AG09319 (cell line): ENCODE data around the gene ATG7.
"Not testable (repeated sequence)": the region's sequence is repeated elsewhere in the genome, so short reads cannot be mapped to it uniquely, and the experiment has no call there.

Experiments
- DNase-seq: peaks from one replicate; pipeline ENCODE4 v3.0.0-alpha.2; 2010; ENCODE audit warnings: low read depth; ENCODE audit errors: extremely low read depth
- TF ChIP-seq, protein P1 (sequence below): IDR thresholded peaks from 2 replicates; pipeline ENCODE4 v1.5.1; 2011; ENCODE audit warnings: low read depth, mild to moderate bottlenecking, inconsistent platforms, low read length, moderate library complexity

ATG7 gene

DNA sequence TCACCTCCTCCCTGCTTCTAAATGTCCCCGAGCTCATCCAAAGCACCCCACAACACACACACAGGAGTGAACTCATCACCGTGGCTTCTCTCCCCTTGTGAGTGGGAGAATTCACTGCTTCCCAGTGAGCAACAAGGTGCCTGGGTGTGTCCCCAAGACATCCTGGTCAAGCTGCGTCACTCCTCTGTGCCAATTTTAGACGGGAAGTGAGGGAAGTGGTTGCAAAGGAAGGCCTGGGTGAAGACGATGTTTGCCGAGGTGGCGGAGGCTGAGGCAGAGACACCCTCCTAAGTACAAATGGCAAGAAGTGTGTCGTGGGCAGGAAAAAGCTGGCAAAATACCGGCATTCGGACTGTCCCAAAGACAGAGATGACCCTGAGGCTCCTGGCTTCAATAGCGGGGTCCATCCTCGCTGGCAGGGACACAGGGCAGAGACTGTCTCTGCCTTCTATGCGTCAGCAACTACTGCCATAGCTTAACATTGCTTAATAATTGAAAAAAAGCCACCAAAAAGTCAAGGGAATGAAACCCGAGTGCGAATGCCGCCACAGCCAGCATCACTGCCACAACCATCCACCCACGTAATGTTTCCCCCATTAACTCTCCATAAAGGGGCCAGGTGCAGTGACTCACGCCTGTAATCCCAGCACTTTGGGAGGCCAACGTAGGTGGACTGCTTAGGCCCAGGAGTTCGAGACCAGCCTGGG lies 298.7 kb downstream of the ATG7 start:
- DNase-seq, result no peak
- TF ChIP-seq, protein P1, sequence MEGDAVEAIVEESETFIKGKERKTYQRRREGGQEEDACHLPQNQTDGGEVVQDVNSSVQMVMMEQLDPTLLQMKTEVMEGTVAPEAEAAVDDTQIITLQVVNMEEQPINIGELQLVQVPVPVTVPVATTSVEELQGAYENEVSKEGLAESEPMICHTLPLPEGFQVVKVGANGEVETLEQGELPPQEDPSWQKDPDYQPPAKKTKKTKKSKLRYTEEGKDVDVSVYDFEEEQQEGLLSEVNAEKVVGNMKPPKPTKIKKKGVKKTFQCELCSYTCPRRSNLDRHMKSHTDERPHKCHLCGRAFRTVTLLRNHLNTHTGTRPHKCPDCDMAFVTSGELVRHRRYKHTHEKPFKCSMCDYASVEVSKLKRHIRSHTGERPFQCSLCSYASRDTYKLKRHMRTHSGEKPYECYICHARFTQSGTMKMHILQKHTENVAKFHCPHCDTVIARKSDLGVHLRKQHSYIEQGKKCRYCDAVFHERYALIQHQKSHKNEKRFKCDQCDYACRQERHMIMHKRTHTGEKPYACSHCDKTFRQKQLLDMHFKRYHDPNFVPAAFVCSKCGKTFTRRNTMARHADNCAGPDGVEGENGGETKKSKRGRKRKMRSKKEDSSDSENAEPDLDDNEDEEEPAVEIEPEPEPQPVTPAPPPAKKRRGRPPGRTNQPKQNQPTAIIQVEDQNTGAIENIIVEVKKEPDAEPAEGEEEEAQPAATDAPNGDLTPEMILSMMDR, result no peak

DNA sequence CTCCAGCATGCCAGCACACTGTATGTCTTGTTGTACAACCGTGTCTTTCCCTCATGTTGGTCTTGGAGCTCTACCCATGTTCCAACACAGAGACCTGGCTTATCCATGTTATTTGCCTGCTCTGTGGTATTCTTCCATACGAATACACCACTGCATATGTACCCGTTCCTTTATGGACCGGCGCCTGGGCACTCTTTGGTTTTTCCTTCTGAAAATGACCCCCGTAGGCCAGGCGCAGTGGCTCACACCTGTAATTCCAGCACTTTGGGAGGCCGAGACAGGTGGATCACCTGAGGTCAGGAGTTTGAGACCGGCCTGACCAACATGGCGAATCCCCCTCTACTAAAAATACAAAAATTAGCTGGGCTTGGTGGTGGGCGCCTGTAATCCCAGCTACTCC lies 300.5 kb downstream of the ATG7 start:
- DNase-seq, result not testable (repeated sequence)

DNA sequence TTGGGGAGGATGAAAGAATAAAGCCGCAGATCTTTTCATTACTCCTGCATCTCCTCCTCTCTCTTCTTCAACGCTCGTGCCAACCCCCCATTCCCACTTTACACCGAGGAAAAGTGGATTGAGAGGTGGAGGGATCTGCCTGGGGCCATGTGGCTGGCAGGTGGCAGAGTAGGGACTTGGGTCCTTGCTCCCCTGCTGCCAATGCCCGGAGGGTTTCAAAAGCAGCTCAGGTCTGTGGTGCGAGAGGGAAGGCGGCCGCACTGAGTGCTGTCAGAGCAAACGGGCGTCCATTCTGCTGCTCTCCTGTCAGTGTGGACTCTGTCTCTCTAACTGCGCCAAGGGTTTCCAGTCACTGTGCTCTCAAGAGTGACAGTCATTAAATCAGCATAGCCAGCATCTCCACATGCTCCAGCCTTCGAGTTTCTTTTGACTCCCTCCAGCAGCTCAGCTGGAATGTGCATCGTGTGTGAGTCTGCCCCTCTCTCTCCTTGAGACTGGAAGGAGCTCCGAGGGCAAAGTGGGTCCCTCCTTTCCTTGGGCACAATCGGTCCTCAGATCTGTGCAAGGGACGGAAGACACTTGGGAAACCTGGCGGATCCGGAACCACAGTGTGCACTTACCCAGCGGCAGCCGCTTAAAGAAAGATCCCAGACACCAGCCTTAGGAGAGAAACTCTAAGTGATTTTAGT lies 302.9 kb downstream of the ATG7 start:
- TF ChIP-seq, protein P1, result no peak
- DNase-seq, result no peak

DNA sequence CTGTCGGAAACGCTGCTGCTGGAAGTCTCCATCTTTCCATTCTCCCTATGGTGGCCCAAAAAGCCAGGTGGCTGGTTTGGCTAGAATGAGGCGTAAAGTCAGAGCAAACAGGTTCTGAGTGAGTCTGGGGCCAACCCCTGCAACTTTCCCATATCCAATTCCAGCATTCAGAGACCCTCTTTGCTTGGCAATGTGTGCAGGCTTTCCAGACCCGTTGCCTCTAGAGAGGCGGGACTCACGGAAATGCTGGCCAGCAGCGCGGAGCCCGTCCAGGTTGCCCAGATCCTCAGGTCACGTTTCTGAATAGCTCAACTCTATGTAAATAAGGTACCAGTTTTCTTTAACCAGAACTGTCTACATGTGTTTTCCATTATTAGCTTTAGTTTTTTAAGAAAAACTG lies 303.5 kb downstream of the ATG7 start:
- DNase-seq, result no peak
- TF ChIP-seq, protein P1, result no peak

DNA sequence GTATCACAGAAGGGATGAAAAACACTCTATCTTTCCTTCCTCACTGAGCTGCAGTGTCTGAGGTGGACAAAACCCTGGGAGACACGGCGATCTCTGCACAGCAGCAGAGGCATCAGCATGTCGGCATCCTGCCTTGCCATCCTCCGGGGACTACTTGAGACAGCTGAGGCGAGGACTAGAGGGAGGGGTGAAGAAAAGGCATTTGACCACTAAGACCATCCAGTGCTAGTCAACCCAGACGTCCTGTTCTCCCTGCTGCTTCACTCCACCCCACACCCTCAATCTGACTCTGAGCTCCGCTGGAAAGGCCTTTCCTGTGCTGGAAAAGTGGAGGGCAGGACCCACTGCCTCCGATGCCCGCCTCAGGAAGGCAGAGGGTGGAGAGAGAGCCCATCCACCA lies 304.3 kb downstream of the ATG7 start:
- TF ChIP-seq, protein P1, result no peak
- DNase-seq, result no peak

DNA sequence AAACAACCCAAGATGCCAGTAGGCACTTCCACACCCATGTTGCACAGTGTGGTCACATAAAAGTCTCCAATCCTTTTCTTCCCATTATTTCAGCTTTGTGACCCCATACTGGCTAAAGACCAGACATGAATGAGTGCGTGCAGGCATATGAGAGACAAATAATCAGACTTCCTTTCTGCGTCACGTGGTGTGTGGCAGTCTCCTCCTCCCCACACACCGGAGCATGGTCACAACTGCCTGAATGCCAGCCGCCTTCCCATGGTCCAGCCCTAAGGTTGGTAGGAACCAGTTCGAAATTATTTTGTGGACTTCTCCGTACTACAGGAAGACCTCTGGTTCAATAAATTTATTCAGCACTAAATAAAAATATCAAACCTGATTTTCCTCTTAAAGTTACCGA lies 306.0 kb downstream of the ATG7 start:
- DNase-seq, result no peak
- TF ChIP-seq, protein P1, result no peak

- DNase-seq, result no peak
- TF ChIP-seq, protein P1, result no peak
Observed at GRCh38 chr3:11580645-11581044, 308.4 kb downstream of the ATG7 start.
